Lung (tissue), 12 donors: ENCODE results near the gene STK11IP. TPM values are rescaled to one million over a fixed set of nuclear protein-coding genes. Genes with fewer than 3 reads are reported as not detected.

Experiments
- ATAC-seq: fragments of 200-7000 bp; cut with Tn5 transposase; one replicate; pipeline ENCODE4 v1.9.1; 2020; ENCODE audit warnings: moderate number of reproducible peaks; ENCODE audit not compliant: insufficient read depth, low FRiP score
- DNase-seq, 3 donors: peaks; one replicate each; pipeline ENCODE4 v3.0.0-alpha.2; 2013 to 2017
- H3K27ac ChIP-seq, 2 donors: one replicate each; pipeline ENCODE4 v1.5.1; 2013; ENCODE audit warnings: mild to moderate bottlenecking in 2 of 2, moderate library complexity in 2 of 2, control low read depth in 1 of 2, inconsistent platforms in 1 of 2, low read depth in 1 of 2, low read length in 1 of 2
- H3K27me3 ChIP-seq, 3 donors: one replicate each; pipeline ENCODE4 v1.5.1; 2013; ENCODE audit warnings: low read length in 2 of 3; ENCODE audit not compliant: control insufficient read depth in 3 of 3, insufficient read depth in 3 of 3
- H3K36me3 ChIP-seq, 4 donors: one replicate each; pipeline ENCODE4 v1.5.1; 2013; ENCODE audit warnings: low read length in 4 of 4, mild to moderate bottlenecking in 1 of 4, moderate library complexity in 1 of 4; ENCODE audit not compliant: control insufficient read depth in 4 of 4, insufficient read depth in 4 of 4
- H3K4me1 ChIP-seq, 5 donors: one replicate each; pipeline ENCODE4 v1.5.1; 2013; ENCODE audit warnings: low read length in 5 of 5, mild to moderate bottlenecking in 2 of 5, moderate library complexity in 1 of 5; ENCODE audit not compliant: control insufficient read depth in 5 of 5, insufficient read depth in 5 of 5
- H3K4me3 ChIP-seq: one replicate; pipeline ENCODE4 v1.5.1; 2013; ENCODE audit warnings: mild to moderate bottlenecking, control low read depth, moderate library complexity
- H3K9ac ChIP-seq, 2 donors: one replicate each; pipeline ENCODE4 v1.5.1; 2013; ENCODE audit warnings: low read length in 2 of 2, control low read depth in 1 of 2; ENCODE audit not compliant: insufficient read depth in 1 of 2
- H3K9me3 ChIP-seq, 4 donors: one replicate each; pipeline ENCODE4 v1.5.1; 2013; ENCODE audit warnings: low read length in 3 of 4, mild to moderate bottlenecking in 1 of 4, moderate library complexity in 1 of 4; ENCODE audit not compliant: control insufficient read depth in 4 of 4, insufficient read depth in 3 of 4
- WGBS, 2 donors: extraction: QIAGEN DNeasy Blood & Tissue Kit; methylation state at CpG; one replicate each; pipeline ENCODE4 v1.1.7; 2013; 5-methylcytosine and 5-hydroxymethylcytosine counted together
- polyA plus RNA-seq, 2 donors: library from polyadenylated mRNA; stranded (reverse); fragments of 200-250 nt; gene quantifications; one replicate each; pipeline ENCODE4 v1.2.1, GENCODE V29; 2013
- total RNA-seq, 2 donors: library from RNA; depleted of rRNA in 1 of 2; stranded (reverse); fragments of >200 nt in 1 of 2; gene quantifications; one replicate each; pipeline ENCODE4 v1.2.1, GENCODE V29; 2014 to 2021
- TF ChIP-seq, protein P1 (sequence below): IDR thresholded peaks from 2 replicates; pipeline ENCODE4 v1.5.1; 2012; ENCODE audit warnings: mild to moderate bottlenecking; ENCODE audit errors: control extremely low read depth, extremely low read depth
- donor health status: control.
- donor health status: control.
- donor health status: Bipolar disorder and iron deficiency.
- donor health status: healthy.
- donor health status: DM: yes; HTN: yes; CAD: no.

Gene STK11IP
- total and polyA plus RNA-seq, 4 donors = 21.5 to 46.0 (median 23.1) TPM

DNA sequence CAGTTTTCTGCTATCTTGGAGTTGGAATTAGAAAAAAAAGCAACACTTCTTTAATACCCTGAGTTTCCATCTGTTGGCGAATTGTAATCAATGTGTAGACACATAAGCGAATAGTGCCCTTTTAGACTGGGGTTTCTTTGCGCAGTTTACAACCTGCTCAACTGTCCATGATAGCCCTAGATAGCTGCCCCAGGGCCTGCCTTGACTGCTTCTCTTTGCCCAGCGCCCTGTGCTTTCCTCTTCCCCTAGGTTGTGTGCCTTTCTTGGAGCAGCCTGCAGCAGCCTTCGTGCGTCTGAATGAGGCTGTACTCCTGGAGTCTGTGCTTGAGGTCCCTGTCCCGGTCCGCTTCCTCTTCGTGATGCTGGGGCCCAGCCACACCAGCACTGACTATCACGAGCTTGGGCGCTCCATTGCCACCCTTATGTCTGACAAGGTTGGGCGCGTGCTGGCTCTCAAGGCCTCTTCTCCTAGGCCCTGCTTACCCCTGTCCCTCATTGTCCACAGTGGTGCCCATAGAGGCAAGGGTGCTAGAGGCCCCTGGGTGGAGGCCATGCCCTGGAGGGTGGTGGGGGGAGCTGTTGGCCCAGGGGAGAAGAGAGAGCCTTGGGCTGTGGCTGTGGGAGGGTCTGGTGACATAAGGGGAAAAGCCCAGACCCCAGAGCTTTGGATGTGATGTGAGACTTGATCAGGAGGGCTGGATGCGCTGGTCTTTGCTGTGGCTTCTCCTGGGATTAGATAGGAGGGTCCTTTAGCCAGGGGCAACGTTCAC lies 36.7 kb downstream of the STK11IP start:
- 89 to 92% methylated on average over 15 of the region's 15 CpGs for WGBS, 2 donors
- Histone ChIP-seq H3K4me3 (no peak overlapping the region), H3K27me3 (peaks cover 0 to under 1% (median 0%) of the 10 kb centered on the region in 3 donors), H3K27ac (peak overlapping the region in 1 of 2 donors; percentile 63), H3K4me1 (no peaks in the 10 kb centered on the region), H3K9me3 (peaks cover 0 to under 1% (median 0%) of the 10 kb centered on the region in 4 donors), H3K36me3 (peaks cover 0 to 9% (median 2%) of the 10 kb centered on the region in 4 donors), H3K9ac (no peak overlapping the region)
- TF ChIP-seq, protein P1, sequence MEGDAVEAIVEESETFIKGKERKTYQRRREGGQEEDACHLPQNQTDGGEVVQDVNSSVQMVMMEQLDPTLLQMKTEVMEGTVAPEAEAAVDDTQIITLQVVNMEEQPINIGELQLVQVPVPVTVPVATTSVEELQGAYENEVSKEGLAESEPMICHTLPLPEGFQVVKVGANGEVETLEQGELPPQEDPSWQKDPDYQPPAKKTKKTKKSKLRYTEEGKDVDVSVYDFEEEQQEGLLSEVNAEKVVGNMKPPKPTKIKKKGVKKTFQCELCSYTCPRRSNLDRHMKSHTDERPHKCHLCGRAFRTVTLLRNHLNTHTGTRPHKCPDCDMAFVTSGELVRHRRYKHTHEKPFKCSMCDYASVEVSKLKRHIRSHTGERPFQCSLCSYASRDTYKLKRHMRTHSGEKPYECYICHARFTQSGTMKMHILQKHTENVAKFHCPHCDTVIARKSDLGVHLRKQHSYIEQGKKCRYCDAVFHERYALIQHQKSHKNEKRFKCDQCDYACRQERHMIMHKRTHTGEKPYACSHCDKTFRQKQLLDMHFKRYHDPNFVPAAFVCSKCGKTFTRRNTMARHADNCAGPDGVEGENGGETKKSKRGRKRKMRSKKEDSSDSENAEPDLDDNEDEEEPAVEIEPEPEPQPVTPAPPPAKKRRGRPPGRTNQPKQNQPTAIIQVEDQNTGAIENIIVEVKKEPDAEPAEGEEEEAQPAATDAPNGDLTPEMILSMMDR = no peak
- no peak for DNase-seq
- ATAC-seq = no peak

GRCh38 chr2:219634951-219635751 lies 37.5 kb downstream of the STK11IP start:
- Histone ChIP-seq H3K4me1 (no peaks in the 10 kb centered on the region), H3K9ac (no peak overlapping the region), H3K36me3 (peaks cover 0 to 9% (median 2%) of the 10 kb centered on the region in 4 donors), H3K9me3 (peaks cover 0 to 2% (median 0%) of the 10 kb centered on the region in 4 donors), H3K27me3 (peaks cover 0 to 3% (median 0%) of the 10 kb centered on the region in 3 donors), H3K4me3 (no peak overlapping the region), H3K27ac (peak overlapping the region in 1 of 2 donors; percentile 63)
- DNase-seq (no peak), ATAC-seq (no peak)
- TF ChIP-seq, protein P1 = no peak
- WGBS, 2 donors = 85 to 89% methylated on average over 22 of the region's 22 CpGs

GRCh38 chr2:219636144-219636915 lies 38.7 kb downstream of the STK11IP start:
- ATAC-seq = no peak
- Histone ChIP-seq H3K9me3 (peaks cover 0 to 2% (median 0%) of the 10 kb centered on the region in 4 donors), H3K27ac (peak overlapping the region in 1 of 2 donors; percentile 29), H3K4me3 (no peak overlapping the region), H3K36me3 (peaks cover 0 to 9% (median 2%) of the 10 kb centered on the region in 4 donors), H3K27me3 (peaks cover 0 to 3% (median 0%) of the 10 kb centered on the region in 3 donors), H3K9ac (no peak overlapping the region), H3K4me1 (no peaks in the 10 kb centered on the region)
- 87 to 89% methylated on average over 24 of the region's 24 CpGs for WGBS, 2 donors
- DNase-seq = no peak
- TF ChIP-seq, protein P1 = no peak
